K562 (cell line): ENCODE results near the gene HMCN2. TPM values are rescaled to one million over a fixed set of nuclear protein-coding genes. Genes with fewer than 3 reads are reported as not detected.

Source experiments
- HNRNPH1 ChIP-seq: fragments of 200-400 bp; formaldehyde crosslinking; optimal IDR thresholded peaks from 2 replicates; pipeline ENCODE3; 2017; ENCODE audit warnings: low read depth, mild to moderate bottlenecking, low read length, moderate library complexity
- HOMEZ ChIP-seq: fragments of 250-450 bp; sonication (Bioruptor Pico); IDR thresholded peaks from 2 replicates; pipeline ENCODE4 v1.4.0; 2020; ENCODE audit warnings: mild to moderate bottlenecking, moderate library complexity
- IRF1 ChIP-seq: sonication (generic); formaldehyde crosslinking; IDR thresholded peaks from 2 replicates; pipeline ENCODE4 v1.8.0; 2022; ENCODE audit warnings: missing genetic modification reagents, mild to moderate bottlenecking, borderline replicate concordance
- NFIC ChIP-seq: fragments of 450-650 bp; IDR thresholded peaks from 2 replicates; pipeline ENCODE4 v1.6.1; 2017; ENCODE audit warnings: mild to moderate bottlenecking, inconsistent platforms
- PRDM10 ChIP-seq: fragments of 450-650 bp; IDR thresholded peaks from 2 replicates; pipeline ENCODE4 v1.6.1; 2018; ENCODE audit not compliant: partially characterized antibody
- RNF2 ChIP-seq: sonication (generic); IDR thresholded peaks from 2 replicates; pipeline ENCODE4 v1.6.1; 2016
- TGIF2 ChIP-seq: sonication (generic); formaldehyde crosslinking; IDR thresholded peaks from 2 replicates; pipeline ENCODE4 v1.8.1; 2022; ENCODE audit warnings: mild to moderate bottlenecking, missing genetic modification reagents, moderate library complexity
- ZBTB33 ChIP-seq: sonication (generic); formaldehyde crosslinking; IDR thresholded peaks from 2 replicates; pipeline ENCODE4 v1.8.1; 2023; ENCODE audit warnings: mild to moderate bottlenecking, missing genetic modification reagents
- ZNF23 ChIP-seq: fragments of 250-450 bp; sonication (Bioruptor Pico); IDR thresholded peaks from 2 replicates; pipeline ENCODE4 v1.4.0; 2020; ENCODE audit warnings: mild to moderate bottlenecking
- polyA plus RNA-seq, 8 experiments: library from polyadenylated mRNA; depleted of rRNA in 4 of 8; stranded (reverse) in 5 of 8; unstranded in 3 of 8; fragments of >200 nt; fragmentation: Nextera tagmentation in 2 of 8; fragmentation: Illumina TruSeq in 1 of 8; extraction: Ambion mirVana in 2 of 8; extraction: Trizol in 1 of 8; gene quantifications; 2 replicates each; pipeline versions ENCODE4 v1.2.1 to v1.2.3, GENCODE V29; 2011 to 2014; ENCODE audit warnings: inconsistent platforms in 1 of 8, missing spikeins in 1 of 8
- total RNA-seq, 7 experiments: library from RNA; depleted of rRNA in 6 of 7; stranded (reverse); fragments of >200 nt in 6 of 7; fragmentation: Illumina TruSeq in 2 of 7; extraction: Trizol in 2 of 7; gene quantifications; 2 replicates each; pipeline versions ENCODE4 v1.2.1 to v1.2.3, GENCODE V29; 2011 to 2021; ENCODE audit warnings: low replicate concordance in 1 of 7

Gene HMCN2
- total and polyA plus RNA-seq, 9 of the 15 experiments (the other 6 are each of a cell fraction or from before 2014, with no cell fraction given), result 0.01 TPM; not detected in 8

- TF ChIP-seq PRDM10 (no peak), IRF1 (CRISPR knock-in tag) (no peak), HNRNPH1 (no peak), ZNF23 (no peak), NFIC (no peak), HOMEZ (no peak), TGIF2 (CRISPR knock-in tag) (no peak), RNF2 (no peak), ZBTB33 (no peak)
Measured at GRCh38 chr9:130459941-130460669, 194.5 kb downstream of the HMCN2 start (continued).
